ENCODE data around the gene RXYLT1. TPM values are rescaled to one million over a fixed set of nuclear protein-coding genes. Genes with fewer than 3 reads are reported as not detected.

Gene RXYLT1
- total RNA-seq, 1 experiment from 2014 or later, result 21.1 TPM

DNA sequence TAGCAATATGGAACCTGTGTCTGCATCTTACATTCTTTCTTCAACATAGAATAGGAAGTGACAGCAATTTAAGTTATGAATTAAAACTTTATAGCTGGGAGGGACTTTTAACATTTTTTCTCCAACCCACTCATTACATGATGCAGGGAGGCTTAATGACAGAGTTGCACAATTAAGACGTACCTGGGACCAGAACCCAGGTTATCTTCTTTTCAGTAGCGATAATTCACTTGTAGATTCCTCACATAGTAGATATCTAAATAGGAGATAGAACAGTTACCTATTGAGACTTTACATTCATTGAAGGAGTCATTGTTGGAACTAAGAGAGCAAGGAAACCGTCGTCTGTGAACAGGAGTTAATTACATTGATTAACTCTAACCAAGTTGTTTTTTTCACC lies 69.9 kb downstream of the RXYLT1 start:
- POLR2A ChIA-PET (ENCODE audit: low non-redundant PET), result interaction anchor here (0.7 kb wide), 1 partner anchor 126 kb away, joined by 10 read pairs; no protein-coding TSS in a partner anchor
- H3K4me1 ChIP-seq (ENCODE audit: insufficient read depth, low read length, poor library complexity, severe bottlenecking), result peaks cover 11% of the 10 kb centered on the region
- H3K4me3 ChIP-seq (ENCODE audit: low read depth, low read length, poor library complexity, severe bottlenecking), result no peak overlapping the region
- intact Hi-C loops (cut with micrococcal nuclease; ENCODE audit: unreplicated experiment), result loop anchor here (10.0 kb wide), 1 partner anchor 125 kb away; no protein-coding TSS in a partner anchor
- no peak for DNase-seq (ENCODE audit: low spot score)
- CTCF ChIA-PET, result no interaction called here
- no peaks in the 10 kb centered on the region for H3K27me3 ChIP-seq (replicated peaks; ENCODE audit: insufficient read depth, low read depth, low read length, poor library complexity)
- TF ChIP-seq, protein P1, sequence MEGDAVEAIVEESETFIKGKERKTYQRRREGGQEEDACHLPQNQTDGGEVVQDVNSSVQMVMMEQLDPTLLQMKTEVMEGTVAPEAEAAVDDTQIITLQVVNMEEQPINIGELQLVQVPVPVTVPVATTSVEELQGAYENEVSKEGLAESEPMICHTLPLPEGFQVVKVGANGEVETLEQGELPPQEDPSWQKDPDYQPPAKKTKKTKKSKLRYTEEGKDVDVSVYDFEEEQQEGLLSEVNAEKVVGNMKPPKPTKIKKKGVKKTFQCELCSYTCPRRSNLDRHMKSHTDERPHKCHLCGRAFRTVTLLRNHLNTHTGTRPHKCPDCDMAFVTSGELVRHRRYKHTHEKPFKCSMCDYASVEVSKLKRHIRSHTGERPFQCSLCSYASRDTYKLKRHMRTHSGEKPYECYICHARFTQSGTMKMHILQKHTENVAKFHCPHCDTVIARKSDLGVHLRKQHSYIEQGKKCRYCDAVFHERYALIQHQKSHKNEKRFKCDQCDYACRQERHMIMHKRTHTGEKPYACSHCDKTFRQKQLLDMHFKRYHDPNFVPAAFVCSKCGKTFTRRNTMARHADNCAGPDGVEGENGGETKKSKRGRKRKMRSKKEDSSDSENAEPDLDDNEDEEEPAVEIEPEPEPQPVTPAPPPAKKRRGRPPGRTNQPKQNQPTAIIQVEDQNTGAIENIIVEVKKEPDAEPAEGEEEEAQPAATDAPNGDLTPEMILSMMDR (conservative IDR thresholded peaks at IDR 0.05; ENCODE audit: low read depth, low read length), result no peak
- no peak for TF ChIP-seq EZH2 (IDR thresholded peaks at IDR 0.05; ENCODE audit: borderline replicate concordance, low read depth, low read length, poor library complexity, severe bottlenecking)
- no peaks in the 10 kb centered on the region for H3K36me3 ChIP-seq (ENCODE audit: insufficient read depth, low read length, poor library complexity, severe bottlenecking)
- no peaks in the 10 kb centered on the region for H3K9me3 ChIP-seq (ENCODE audit: low read depth, low read length, poor library complexity, severe bottlenecking)
- no TSS peak for BruUV-seq (replicated peaks)
- H3K27ac ChIP-seq (ENCODE audit: low read depth, low read length, poor library complexity, severe bottlenecking), result no peak overlapping the region

DNA sequence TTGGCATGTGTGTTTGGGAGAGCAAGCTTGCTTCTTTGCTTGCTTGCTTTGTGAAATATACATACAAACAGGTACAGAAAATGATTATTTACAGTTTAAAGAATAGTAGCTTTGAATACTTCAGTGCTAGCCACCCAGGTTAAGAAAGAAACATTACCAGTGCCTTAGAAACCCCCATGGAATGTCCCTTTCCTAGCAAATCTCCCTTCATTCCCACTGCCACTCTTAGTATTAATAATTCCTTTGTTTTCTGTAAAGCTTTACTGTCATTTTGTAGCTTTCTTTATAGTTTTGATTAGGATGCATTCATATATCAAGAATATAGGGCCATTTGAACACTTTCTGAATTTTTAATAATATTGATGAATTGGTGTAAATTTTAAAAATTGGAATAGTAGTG lies 74.3 kb downstream of the RXYLT1 start:
- H3K4me3 ChIP-seq (ENCODE audit: low read depth, low read length, poor library complexity, severe bottlenecking), result no peak overlapping the region
- no peak overlapping the region for H3K27ac ChIP-seq (ENCODE audit: low read depth, low read length, poor library complexity, severe bottlenecking)
- TF ChIP-seq, protein P1 (conservative IDR thresholded peaks at IDR 0.05; ENCODE audit: low read depth, low read length), result no peak
- TF ChIP-seq EZH2 (IDR thresholded peaks at IDR 0.05; ENCODE audit: borderline replicate concordance, low read depth, low read length, poor library complexity, severe bottlenecking), result no peak
- H3K4me1 ChIP-seq (ENCODE audit: insufficient read depth, low read length, poor library complexity, severe bottlenecking), result peaks cover 11% of the 10 kb centered on the region
- intact Hi-C loops (cut with micrococcal nuclease; ENCODE audit: unreplicated experiment), result no loop called here
- CTCF ChIA-PET, result no interaction called here
- no peaks in the 10 kb centered on the region for H3K9me3 ChIP-seq (ENCODE audit: low read depth, low read length, poor library complexity, severe bottlenecking)
- H3K27me3 ChIP-seq (replicated peaks; ENCODE audit: insufficient read depth, low read depth, low read length, poor library complexity), result no peaks in the 10 kb centered on the region
- BruUV-seq (replicated peaks), result no TSS peak
- no peaks in the 10 kb centered on the region for H3K36me3 ChIP-seq (ENCODE audit: insufficient read depth, low read length, poor library complexity, severe bottlenecking)
- no peak for DNase-seq (ENCODE audit: low spot score)
- POLR2A ChIA-PET (ENCODE audit: low non-redundant PET), result no interaction called here

DNA sequence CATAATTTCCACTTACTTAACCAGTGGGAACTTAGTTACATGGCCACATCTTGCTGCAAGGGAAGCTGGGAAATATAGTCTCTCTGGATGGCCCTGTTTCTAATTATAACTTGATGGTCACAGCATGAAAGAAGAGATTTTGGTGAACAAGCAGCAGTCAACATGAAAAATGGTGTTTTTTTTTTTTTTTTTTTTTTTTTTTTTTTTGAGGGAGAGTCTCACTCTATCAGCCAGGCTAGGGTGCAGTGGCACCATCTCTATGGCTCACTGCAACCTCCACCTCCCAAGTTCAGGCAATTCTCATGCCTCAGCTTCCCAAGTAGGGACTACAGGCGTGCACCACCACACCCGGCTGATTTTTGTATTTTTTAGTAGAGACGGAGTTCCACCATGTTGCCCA lies 75.6 kb downstream of the RXYLT1 start:
- no peaks in the 10 kb centered on the region for H3K9me3 ChIP-seq (ENCODE audit: low read depth, low read length, poor library complexity, severe bottlenecking)
- DNase-seq (ENCODE audit: low spot score), result no peak
- TF ChIP-seq, protein P1 (conservative IDR thresholded peaks at IDR 0.05; ENCODE audit: low read depth, low read length), result no peak
- TF ChIP-seq EZH2 (IDR thresholded peaks at IDR 0.05; ENCODE audit: borderline replicate concordance, low read depth, low read length, poor library complexity, severe bottlenecking), result no peak
- CTCF ChIA-PET, result no interaction called here
- no TSS peak for BruUV-seq (replicated peaks)
- intact Hi-C loops (cut with micrococcal nuclease; ENCODE audit: unreplicated experiment), result no loop called here
- H3K4me3 ChIP-seq (ENCODE audit: low read depth, low read length, poor library complexity, severe bottlenecking), result no peak overlapping the region
- POLR2A ChIA-PET (ENCODE audit: low non-redundant PET), result interaction anchor here (0.7 kb wide), 1 partner anchor 927 kb away, joined by 3 read pairs; no protein-coding TSS in a partner anchor
- no peaks in the 10 kb centered on the region for H3K36me3 ChIP-seq (ENCODE audit: insufficient read depth, low read length, poor library complexity, severe bottlenecking)
- peaks cover 4% of the 10 kb centered on the region for H3K4me1 ChIP-seq (ENCODE audit: insufficient read depth, low read length, poor library complexity, severe bottlenecking)
- no peak overlapping the region for H3K27ac ChIP-seq (ENCODE audit: low read depth, low read length, poor library complexity, severe bottlenecking)
- H3K27me3 ChIP-seq (replicated peaks; ENCODE audit: insufficient read depth, low read depth, low read length, poor library complexity), result no peaks in the 10 kb centered on the region
